Renal pelvis (tissue), 4 donors: Measurements from ENCODE around the gene SFT2D2. TPM values are rescaled to one million over a fixed set of nuclear protein-coding genes. Genes with fewer than 3 reads are reported as not detected.

Source experiments
- DNase-seq: peaks from one replicate; pipeline ENCODE4 v3.0.0-alpha.2; 2013
- polyA plus RNA-seq, 3 donors: library from polyadenylated mRNA; unstranded; fragments of 120-200 nt; gene quantifications; one replicate each; pipeline ENCODE4 v1.2.1, GENCODE V29; 2013; ENCODE audit not compliant: insufficient read length in 3 of 3

SFT2D2 gene
- polyA plus RNA-seq, 3 donors, result 13.2 to 26.6 (median 21.4) TPM

GRCh38 chr1:168217664-168218063 is 8.1 kb upstream of the SFT2D2 start:
- DNase-seq, result no peak

DNA sequence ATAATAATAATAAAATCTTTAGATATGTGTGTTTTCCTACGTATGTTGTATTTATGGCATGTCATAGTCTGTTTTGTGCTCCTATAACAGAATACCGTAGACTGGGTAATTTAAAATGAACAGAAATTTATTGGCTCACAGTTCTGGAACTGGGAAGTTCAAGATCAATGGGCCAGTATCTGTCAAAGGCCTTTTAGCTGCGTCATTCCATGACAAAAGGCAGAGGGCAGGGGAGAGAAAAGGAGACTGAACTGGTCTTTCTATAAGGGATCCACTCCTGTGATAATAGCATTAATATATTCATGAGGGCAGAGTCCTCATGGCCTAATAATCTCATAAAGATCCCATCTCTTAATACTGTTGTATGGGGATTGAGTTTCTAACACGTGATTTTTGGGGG is 7.1 kb upstream of the SFT2D2 start:
- no peak for DNase-seq

DNA sequence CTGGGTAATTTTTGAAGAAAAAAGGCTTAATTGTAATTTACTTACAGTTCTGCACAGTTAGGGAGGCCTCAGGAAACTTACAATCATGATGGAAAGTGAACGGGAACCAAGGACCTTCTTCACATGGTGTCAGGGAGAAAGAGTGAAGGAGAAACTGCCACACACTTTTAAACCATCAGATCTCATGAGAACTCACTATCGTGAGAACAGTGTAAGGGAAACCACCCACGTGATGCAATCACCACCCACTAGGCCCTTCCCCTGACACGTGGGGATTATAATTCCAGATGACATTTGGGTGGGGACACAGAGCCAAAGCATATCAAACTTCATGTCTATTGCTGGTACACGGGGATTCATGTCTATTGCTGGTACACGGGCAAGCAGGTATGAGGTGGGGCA is 5.3 kb upstream of the SFT2D2 start:
- DNase-seq, result no peak

- no peak for DNase-seq
Observed at GRCh38 chr1:168221275-168221674, 4.5 kb upstream of the SFT2D2 start.

GRCh38 chr1:168223261-168223660 is 2.5 kb upstream of the SFT2D2 start:
- DNase-seq, result no peak

DNA sequence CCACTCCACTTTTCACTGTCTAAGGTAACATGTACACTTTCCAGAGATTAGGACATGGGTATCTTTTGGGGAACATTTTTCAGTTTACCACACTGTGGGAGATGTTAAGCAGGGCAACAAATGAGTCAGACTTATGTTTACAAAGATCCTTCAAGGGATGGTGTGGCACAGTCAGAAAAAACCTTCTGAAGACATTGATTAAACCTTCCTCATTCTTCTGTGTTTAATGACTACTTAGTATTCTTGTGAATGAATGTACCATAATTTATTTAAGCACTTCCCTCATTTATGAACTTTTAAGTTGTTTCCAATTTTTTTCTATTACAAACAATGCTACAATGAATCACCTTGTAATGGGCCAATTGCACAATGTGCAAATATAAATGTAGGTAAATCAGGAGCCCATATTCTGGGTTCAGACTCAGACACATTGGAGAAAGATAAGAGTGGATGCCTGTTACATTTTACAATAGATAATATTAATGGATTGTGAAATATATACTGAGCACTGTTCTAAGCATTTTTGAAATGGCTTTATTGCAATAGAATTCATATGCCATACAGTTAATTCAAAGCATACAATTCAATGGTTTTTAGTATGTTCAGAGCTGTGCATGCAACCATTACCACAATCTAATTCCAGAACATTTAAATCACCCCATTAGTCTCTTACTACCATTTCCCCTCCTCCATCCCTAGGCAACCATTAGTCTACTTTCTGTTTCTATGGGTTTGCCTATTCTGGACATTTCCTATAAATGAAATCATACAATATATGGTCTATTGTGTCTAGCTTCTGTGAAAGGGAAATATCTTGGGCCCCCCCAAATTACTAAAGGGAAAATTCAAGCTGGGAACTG is 1.9 kb upstream of the SFT2D2 start:
- DNase-seq, result no peak

GRCh38 chr1:168224991-168225390 is 813 bp upstream of the SFT2D2 start:
- DNase-seq, result no peak

GRCh38 chr1:168227620-168228019 is 1.8 kb downstream of the SFT2D2 start:
- no peak for DNase-seq

DNA sequence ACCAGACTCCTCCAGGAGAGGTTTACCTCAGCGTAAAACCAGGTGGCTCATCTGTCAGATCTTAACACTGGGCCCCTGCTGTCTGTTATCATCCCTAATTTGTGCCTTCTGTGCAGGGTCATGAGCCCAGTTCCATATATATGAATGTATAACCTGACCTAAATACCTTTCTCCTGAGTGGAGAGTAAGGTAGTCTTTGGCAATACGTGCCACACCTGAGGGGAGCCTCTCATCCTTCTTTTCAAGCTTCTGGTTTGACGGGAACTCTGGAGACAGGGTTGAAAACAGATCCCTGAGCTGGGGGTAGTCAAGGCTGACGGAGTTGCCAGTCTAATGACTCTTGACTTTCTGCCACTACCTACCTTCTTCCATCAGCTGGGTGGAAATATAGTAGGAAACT is 4.1 kb downstream of the SFT2D2 start:
- DNase-seq, result no peak

DNA sequence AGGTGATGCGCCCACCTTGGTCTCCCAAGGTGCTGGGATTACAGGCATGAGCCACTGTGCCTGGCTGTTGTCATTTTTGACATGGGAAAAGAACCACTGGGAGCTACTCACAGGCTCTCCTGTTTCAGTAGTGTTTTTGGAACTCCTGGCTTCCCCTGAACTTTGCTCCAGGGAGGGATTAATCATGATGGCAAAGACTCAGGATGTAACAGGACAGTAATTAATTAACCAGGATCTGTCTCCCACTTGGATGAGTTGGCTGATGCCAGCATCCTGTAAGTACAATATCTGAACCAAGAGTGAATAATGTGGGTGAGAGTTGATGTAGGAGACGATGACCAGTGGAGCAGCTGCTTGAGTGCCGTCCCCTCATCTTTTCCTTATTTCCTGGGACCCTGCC is 4.9 kb downstream of the SFT2D2 start:
- no peak for DNase-seq

DNA sequence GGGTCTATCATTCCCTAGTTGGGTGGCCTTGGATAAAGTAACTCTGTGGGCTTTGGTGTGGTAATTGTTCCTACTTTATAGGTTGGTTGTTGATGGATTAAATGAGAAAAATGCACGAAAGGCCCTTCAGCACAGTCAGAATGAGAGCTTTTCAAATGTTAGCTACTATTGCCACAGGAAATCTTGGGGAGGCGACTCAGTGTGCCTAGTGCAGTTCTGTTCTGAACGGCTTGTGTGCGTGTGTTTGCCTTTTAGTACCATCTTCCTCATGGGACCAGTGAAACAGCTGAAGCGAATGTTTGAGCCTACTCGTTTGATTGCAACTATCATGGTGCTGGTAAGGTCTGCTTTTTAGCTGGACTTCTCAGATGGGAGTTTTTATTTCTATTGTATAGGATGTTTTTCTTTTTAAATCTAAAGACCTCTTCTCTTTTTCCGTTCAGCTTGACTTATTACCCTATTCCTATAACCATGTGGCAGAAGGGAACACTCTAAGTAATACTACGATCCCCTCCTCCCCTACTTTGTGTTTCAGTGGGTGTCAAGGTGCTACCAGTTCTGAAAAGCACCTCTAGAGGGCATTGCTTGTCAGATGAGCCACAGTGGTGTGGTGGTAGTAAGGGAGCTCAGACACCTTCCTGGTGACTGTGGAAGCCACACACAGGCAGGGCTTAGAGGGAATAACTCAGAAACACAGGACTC is 9.2 kb downstream of the SFT2D2 start:
- DNase-seq, result no peak

DNA sequence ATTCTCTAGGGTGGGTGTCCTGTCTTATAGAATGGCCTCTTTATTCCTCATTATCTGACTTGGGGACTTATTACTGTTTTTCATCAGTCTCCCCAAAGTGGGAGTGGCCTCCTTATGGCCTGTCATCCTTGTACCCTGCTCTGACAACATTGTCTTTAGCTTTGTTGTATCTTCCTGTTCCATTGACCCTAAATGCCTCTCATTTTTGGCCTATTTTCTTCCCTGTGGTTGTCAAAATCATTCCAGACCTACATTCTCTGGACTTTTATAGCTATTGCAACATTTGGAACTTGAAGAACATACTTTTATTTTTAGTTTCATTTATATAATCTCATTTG is 9.7 kb downstream of the SFT2D2 start:
- no peak for DNase-seq

DNA sequence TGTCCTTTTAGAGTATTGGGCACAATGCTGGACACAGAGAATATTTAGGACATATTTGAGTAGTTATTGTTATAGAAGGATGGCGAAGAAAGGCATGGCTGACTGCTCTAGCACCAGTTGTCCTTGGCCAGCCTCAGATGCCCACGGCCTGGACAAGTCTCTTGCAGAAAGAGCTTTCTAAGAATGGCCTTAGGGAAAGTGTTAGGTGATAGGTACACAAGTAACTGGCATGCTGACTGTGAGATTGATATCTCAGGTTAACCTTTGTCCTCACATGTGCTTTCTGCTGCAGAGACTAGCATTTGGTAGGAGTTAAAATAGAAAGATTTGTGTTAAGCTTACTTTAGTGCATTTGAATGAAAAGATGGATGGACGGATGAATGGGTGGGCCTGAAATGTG is 10.1 kb downstream of the SFT2D2 start:
- DNase-seq, result no peak

DNA sequence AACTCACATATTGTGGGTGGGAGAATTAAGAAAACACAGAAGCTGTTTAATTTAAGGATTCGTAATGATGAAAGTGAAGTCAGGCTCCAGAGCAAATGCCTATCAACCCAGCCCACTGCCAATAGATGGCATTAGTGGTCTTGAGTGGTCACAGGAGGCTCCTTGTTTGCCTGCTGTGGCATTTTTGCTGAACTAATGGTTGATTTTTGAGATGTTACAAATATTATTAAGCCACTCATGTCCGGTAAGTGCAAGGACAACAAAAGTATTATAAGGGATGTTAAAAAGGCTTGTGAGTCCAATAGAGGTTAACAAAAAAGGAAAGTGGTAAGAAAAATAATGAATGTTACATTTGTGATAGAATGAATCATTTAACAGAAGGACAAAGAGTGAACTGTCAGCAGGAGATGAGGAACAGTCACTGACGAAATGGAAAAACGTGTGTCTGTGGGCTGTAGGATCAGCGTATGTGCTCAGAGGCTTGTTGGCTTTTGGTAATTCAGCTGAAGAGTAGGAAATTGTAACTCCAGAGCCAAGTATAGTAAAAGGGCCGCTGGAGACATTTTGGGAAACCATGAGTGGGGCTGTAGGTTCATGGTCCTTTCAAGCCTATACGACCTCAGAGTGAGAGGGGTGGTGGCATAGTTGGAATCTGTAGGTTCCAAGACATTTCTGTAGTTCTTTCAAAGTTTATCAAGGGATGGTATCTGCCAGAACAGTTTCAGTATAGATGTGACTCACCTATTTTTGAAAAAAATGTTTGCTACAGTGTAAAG is 11.2 kb downstream of the SFT2D2 start:
- DNase-seq, result no peak

DNA sequence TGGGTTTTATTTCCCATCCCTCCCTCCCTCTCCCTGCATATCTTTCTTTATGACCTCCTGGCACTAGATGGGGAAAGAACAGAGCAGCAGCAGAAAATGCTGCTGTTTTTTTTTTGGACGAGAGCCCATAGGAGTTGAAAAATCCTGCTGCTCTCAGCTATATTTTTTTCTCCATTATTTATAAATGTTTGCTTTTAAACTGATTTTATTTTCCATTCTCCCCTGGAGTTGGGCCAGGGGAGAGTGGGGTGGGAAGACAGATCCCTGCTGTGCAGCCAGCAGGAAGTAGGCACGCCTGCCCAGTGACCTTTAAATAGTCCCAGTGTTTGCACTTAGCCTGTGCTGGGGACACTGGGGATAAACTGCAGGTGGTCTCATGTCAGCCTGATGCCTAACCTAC is 17.4 kb downstream of the SFT2D2 start:
- no peak for DNase-seq

DNA sequence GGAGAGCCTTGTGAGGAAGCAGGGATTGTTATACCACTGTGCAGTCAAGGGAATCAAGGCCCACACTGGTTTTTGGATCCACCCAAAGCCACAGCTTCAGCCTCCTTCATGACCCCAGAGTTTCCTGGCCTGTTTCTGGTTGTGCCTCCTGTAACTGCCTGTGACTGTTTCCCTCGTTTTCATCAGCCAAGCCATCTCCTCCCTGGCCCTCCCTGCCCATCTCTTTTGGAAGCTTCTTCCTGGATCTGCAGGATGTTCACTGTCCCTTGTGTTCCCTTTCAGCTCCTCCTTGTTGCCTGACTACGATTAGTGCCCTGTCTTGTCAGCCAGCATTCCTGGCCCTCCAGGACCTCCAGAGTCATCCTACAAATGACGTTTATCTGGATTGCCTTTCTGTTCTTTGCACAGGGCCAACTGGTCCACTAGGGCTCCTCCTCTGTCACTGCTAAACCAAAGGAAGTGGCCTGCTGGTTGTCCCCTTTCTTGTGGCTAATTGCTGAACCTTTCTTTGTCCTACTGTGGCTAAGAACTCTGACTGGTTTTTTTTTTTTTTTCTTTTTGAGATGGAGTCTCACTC is 17.9 kb downstream of the SFT2D2 start:
- DNase-seq, result no peak

DNA sequence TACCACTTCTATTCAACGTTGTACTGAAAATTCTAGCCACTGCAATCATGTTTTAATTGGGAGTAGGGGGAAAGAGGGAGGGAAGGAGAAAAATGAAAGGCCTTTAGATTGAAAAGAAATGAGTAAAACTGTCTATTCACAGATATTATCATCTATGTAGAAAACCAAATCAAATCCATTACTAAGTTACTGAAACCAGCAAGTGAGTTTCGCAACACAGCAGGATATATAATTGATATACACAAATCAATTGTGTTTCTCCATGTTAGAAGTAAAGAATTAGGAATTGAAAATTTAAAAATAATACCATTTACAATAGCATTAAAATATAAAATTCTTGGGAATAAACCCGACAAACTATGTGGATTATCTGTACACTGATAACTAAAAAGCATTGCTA is 19.2 kb downstream of the SFT2D2 start:
- no peak for DNase-seq

DNA sequence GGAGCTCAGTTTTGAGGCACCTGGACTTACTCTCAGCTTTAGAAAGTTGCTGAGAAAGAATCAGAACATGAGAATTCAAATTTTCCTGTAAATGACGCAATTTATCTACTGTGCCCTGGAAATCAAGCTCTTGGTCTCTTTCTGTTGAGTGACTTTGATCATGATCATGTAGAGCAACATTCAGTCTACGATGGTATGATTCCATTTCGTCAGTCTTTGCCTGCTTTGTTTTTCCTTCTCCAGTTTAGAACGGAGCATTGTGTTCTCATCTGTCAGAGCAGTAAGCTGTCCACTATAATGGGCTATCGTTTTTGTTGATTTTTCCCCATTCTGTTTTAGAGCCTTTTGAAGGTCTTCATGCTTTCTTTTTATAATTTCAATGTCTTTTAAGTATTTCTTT is 20.7 kb downstream of the SFT2D2 start:
- DNase-seq, result no peak

DNA sequence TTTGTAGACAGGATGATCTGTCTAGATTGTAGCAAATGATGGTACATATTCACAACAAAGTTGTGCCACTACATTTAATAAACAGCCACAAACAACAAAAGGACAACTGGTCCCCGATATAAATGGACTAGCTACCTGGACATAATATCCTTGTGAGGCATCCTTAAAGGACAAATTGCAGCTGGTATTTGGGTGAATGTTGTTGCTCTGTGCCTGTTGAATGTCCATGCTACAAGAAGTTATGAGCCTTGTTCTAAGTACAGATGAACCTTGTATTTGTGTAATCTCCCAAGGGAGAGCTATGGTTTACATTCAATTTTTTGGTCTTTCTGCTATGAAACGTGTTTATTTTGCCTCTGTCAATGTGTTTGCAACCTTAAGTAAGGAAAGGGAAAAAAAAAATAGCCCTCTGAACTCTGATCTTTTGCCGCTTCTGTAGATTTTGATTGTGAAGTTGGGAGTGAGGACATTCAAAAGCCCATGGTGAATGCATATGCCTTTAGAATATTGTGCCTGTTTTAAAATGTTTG is 26.5 kb downstream of the SFT2D2 start:
- DNase-seq, result no peak

DNA sequence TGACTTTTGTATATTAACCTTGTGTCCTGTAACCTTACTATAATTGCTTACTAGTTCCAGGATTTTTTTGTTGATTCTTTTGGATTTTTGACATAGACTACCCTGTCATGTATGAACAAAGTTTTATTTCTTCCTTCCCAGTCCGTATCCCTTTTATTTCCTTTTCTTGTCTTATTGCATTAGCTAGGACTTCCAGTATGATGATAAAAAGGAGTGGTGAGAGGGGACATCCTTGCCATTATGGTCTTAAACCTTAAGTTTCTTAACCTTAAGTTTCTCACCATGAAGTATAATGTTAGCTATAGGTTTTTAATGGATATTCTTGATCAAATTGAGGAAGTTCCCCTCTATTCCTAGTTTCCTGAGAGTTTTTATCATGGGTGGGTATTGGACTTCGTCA is 30.4 kb downstream of the SFT2D2 start:
- no peak for DNase-seq

- DNase-seq, result no peak
Observed at GRCh38 chr1:168257397-168257796, 31.6 kb downstream of the SFT2D2 start.

- DNase-seq, result no peak
Observed at GRCh38 chr1:168259567-168259966, 33.8 kb downstream of the SFT2D2 start.
